GM19455 (cell line): ENCODE results near the gene GPC1.

Experiments used
- ATAC-seq: cut with Tn5 transposase; IDR thresholded peaks from one replicate; pipeline ENCODE4 v1.9.1; 2021; ENCODE audit not compliant: unreplicated experiment

GPC1 gene

DNA sequence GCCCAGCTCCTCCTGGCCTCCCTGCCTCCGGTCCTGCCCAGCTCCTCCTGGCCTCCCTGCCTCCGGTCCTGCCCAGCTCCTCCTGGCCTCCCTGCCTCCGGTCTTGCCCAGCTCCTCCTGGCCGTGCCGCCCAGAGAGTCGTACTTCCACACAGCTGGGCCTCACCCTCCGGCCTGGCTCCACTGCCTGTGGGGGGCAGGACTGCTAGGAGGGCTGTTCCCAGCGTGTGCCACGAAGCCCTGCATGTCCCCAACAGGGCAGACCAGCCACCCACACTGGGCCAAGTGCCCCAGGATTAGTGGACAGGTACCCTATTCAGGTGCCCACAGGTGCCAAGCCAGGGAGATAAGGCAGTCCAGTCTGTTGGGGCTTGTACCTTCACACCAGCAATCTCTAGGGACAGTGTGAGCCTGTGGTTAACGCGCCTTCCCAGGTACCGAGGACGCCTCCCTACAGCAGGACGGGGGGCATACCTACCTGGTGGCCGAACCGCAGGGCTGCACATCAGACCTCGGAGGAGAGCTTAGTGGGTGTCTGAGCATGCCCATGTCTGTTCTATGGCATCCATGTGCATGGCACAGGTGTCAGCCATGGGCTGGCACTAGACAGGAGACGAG is 5.3 kb downstream of the GPC1 start:
- ATAC-seq, result no peak

DNA sequence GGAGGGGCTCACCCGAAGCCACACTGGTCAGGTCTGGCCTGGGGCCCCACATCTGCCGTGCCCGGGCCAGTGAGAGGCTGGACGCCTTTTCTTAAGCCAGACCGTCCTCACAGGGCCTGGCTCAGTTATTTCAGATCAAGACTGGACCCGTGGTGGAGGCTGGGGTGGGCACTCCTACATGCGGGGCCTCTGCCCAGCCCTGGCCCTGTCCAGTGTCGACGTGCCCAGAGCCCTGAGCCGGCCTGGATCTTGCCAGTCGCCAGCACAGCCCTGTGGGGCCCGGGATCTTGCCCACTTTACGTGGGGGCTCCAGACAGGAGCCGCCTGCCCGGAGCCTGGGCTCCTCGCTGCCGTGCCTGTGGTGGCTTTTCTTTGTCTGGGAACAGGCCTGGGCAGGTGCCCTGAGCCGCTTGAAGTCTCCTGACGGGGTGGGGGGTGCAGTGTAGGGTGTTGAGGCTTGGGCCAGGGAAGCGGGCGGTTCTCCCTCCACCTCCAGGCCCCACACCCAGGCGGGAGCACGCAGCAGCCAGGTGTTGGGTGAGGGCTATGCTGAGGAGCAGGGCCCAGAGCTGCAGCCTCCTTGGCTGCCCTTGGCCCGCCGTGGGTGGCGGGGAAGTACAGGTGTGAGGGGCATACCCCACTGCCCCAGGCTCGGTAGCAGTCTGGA is 6.0 kb downstream of the GPC1 start:
- no peak for ATAC-seq

DNA sequence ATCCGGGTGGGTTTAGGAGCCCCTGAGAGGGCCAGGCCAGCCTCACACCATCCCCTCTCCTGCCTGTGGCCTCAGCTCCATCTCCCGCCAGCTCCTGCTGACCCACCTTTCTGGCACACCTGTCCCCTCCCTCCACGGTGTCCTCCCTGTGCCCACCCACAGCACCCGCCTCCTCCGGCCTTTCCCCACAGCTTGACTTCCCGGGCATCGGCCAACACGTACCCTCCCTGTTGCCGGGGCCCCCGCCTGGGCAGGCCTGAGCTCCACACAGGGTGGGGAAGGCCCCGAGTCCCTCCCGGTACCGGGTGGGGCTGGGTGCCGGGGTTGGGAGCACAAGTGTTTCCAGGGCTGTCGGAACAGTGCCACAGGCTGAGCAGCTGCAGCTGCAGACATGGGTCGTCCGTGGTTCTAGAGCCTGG is 6.5 kb downstream of the GPC1 start:
- no peak for ATAC-seq

DNA sequence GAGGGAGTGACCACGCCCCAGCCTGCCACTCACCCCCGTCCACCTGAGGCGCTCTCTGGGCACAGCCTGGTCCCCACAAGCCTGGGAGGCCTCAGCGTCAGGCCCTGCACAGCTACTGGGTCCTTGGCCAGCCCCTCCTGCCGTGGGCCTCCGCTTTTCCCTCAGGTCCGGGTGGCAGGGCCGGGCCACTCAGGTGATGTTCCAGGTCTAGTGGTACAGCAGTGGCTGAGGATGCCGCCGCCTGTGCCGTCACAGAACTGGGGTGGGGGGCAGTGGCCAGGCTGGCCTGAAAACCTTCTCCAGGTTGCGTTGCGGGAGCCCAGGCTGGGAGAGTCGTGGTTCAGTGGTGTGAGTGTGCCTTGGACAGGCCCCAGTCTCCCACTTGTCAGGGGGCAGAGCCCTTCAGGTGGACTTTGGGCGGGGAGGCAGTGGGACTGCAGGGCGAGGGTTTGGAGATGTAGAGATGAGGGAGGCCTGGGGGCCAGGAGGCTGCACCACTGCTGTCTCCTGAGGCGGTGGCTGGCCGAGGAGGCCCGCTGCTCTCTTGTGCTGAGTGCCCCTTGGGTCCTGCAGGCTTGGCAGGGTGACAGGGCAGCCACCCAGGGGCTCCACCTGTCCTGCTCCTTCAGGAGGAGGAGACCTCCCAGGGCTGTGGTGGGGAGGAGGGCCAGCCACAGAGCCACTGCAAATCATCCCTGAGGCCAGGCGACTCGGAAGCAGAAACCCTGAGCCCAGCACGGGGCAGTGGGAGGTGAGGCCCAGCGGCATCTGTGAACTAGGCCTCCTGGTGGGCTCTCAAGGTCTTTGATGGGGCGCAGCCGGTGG is 7.6 kb downstream of the GPC1 start:
- no peak for ATAC-seq

DNA sequence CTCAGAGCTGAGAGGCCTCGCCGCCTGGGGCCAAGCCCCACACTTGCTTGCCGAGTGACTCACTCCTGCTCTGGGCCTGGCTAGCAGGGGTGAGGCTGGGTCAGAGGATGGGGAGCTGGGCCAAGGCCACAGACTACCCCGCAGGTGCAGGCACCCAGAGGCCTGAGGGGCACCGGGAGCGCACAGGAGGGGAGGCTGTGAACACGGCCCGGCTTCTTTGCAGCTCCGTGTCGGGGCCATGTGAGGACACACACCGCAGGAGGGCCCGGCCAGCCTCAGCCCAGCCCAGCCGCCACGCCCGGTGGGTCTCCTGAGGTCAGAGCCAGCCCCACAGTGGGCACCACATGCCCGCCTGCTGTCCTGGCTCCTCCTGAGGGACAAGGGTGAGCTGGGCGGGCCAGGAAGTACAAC is 8.4 kb downstream of the GPC1 start:
- ATAC-seq, result no peak

DNA sequence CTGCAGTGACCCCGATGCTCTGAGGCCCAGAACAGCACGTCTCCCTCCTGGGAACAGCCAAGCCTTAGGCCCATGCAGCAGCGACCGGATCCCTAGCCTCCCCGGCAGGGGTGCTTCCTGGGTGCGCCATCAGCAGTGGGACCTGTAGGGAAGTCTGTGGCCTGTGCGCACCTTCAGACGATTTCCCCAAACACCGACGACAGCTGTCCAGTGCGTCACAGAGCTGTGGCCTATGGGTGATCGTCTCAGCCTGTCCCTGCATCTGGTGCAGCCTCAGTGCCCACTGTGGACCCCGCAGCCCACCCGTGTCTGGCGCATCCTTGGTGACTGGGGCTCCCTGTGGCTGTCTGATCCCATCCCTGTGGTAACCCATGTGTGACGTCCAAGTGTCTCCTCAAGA is 9.0 kb downstream of the GPC1 start:
- ATAC-seq, result no peak

DNA sequence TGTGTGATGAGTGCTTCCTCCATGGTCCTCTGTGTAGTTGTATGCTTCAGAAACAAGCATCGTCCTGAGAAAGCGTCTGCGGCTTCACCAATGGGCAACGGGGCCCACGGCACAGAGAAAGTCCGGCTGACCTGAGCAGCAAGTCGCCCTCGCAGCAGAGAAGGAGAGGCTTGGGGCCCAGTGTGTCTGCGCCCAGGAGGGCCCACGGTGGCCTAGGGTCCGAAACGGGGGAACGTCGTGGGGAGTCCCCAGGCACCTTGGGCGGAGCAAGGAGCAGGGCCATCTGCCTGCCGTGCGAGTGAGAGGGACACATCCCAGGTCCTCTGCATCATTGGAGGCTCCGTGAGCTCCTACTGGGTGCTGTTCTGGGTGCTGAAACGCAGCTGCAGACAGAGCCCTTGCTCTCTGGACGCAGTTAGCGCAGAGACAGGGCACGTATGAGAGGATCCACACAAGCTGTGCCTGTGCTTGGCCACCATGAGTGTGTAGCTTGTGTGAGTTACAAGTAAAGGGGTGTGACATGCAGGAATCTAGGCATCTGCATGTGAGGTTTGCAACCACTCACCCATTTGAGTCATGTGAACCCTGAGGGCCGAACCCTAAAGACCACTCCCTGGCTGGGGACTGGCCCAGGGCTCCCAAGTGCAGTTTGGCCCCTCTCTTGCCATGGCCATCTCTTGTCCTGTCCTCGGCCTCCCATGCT is 10.6 kb downstream of the GPC1 start:
- ATAC-seq, result no peak

DNA sequence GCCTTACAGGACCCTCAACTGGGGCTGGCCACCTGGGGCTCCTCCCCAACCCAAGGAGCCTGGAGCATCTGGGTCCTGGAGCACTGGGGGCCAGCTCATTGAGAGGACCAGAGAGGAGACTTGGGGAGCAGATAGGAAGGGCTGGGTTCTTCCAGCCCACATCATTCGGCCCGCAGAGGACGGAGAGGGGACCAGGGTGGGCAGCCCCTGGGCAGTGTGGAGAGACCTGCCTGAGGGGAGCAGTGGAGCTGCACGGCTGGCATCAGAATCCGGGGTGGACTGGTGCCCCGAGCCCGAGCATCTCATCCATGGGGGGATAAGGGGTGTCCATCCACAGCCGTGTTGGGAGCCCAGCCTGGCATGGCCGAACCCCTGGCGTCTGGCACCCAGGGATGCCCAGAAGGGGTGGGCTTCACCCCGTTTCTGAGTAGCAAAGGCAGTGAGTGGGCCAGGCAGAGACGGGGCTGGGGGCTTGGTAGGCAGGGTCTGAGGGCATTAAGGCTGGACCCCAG is 11.3 kb downstream of the GPC1 start:
- no peak for ATAC-seq

DNA sequence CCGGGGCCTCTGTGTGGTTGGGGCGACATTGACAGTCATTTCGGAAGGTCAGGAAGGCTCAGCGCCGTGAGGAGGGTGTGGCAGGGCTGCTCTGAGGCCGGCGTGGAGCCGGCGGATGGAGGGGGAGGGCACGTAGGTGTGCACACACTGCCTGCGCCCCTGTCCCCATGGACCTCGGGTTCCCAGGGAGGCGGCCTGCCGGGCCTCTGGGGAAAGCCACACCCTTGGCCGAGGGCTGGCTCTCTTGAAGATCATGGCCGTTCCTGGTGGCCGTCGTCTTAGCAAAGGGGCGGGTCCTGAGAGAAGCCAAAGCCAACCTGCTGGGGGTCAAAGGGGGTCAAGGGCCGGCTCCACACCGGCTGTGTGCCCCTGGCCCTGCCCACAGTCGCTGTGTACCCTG is 11.9 kb downstream of the GPC1 start:
- ATAC-seq, result no peak

DNA sequence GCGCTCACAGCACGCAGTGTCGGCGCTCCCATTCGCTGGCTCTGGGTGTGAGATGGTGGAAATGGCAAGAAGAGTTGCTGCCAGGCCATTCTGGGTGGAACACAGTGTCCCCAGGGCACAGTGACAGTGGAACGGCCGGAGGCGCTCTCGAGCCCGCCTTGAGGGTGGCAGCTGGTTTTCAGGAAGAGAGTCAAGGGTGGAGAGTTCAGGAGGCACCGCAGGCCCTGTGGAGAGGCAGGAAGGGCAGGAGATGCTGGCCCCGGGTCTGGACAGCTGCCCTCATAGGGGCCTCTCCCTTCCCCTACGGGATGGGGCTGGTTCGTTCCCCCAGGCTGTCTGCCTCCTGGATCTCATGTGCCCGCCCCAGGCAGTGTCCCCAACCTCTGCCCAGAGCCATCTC is 12.5 kb downstream of the GPC1 start:
- no peak for ATAC-seq

DNA sequence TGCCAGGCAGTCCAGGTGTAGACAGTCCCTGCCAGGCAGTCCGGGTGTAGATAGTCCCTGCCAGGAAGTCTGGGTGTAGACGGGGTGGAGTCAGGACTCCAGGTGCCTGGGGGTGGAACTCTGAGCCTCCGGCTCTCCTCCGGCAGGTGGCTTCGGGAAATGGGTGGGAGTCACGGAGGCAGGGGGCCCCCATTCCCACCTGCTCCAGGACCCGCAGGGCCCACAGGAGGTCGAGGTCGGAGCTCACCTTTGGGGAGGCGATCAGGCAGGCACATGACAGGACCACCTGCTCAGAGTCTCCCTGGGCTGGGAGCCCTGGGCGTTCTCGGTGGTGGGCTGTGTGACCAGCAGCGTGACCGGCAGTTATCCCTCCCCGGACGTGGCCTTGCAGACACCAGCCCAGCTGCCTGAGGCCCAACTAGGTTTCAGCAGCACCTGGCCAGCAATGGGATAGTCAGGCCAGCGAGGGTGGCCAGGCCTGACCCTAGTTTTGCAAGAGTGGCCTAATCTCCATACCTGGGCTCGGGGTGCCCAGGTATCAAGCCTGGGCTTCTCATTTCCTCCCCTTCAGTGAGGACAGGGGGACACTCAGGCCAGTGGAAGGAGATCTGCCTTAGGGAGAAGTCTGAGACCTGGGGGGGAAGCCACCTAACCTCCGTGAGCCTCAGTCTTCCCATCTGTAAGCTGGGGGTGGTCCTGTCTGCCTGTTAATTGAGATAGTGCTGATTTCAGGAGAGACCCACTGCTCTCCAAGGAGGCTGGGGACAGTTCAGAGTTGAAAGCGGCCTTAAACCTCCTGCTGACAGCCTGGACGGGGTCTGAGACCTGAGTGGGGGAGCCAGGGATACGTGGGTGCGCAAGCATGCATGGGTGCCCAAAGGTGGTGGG is 13.2 kb downstream of the GPC1 start:
- ATAC-seq, result no peak

DNA sequence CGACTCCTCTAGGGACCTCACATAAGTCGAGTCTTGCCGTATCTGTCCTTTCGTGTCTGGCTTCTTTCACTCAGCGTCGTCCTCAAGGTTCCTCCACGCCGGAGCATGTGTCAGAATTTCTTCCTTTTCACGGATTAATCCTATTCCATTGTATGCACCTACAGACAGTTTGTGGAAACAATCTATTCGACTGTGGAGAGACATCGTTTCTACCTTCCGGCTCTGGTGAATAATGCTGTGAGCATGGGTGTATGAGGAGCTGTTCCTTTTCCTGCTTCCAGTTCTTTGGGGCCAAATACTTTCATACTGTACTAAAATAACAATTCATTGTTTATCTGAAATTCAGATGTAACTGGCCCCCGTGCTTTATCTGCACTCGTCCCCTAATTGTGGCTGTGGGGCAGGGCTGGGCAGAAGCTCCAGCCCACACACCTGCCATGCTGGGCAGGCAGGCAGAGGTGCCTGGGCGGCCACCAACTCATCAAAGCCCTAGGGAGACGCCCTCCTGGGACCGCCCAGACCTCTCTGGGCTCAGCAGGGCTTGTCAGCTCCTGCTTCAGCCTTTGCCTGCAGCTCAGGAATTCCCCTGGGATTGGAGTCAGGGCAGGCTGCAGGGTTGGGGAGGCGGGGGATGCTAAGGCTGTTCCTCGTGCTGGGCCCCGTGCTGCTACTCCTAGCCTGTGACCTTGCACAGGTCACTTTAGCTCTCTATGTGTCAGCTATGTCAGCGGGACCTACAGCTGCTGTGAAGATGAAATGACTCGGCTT is 14.5 kb downstream of the GPC1 start:
- ATAC-seq, result no peak

DNA sequence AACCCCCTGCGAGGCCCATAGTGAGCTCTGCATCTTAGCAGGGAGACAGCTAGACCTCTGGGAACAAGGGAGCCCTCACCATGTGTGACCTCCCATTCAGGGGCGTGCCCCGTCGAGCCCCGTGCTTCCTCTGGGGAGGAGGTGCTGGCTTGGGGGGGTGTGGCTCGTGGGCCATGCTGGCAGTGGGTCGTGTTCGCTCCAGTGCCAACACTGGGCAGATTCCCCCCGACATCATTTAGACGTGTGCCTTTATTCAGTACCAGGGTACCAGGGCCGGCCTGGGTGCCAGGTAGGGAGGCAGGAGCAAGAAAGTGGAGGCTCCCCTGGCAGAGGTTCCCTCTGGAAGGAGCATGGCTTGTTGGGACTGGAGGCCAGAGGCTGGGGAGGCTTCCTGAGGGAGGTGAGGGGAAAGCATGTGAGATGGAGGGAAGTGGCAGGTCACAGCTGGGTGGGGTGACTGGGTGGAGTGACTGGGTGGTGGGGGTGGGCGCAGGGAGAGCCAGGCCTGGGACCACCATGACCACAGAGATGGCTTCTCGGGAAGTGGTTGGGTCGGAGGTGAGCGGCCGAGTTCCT is 15.2 kb downstream of the GPC1 start:
- no peak for ATAC-seq

DNA sequence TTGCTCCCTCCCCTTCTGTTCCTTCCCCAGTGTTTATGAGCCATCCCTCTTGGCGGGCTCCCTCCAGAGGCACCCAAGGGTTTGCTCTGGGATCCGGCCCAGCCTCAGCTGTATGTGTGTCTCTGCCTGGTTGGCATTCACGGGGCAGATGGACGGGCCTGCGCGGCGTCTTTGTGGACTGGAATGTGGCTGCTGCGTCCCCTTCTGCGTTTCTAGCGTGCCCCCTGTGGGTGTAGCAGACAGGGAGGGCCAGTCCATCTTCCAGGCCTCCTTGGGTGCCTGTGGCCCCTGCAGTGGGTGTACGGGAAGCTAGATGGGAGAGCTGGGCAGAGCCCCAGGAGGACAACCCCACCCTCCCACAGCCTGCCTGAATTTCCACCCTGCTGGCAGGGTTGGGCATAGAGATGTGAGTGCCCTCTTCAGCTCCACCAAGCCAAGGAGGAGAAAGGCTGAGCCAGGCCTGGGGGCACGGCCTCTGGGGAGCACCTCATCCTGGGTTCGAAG is 15.7 kb downstream of the GPC1 start:
- no peak for ATAC-seq

DNA sequence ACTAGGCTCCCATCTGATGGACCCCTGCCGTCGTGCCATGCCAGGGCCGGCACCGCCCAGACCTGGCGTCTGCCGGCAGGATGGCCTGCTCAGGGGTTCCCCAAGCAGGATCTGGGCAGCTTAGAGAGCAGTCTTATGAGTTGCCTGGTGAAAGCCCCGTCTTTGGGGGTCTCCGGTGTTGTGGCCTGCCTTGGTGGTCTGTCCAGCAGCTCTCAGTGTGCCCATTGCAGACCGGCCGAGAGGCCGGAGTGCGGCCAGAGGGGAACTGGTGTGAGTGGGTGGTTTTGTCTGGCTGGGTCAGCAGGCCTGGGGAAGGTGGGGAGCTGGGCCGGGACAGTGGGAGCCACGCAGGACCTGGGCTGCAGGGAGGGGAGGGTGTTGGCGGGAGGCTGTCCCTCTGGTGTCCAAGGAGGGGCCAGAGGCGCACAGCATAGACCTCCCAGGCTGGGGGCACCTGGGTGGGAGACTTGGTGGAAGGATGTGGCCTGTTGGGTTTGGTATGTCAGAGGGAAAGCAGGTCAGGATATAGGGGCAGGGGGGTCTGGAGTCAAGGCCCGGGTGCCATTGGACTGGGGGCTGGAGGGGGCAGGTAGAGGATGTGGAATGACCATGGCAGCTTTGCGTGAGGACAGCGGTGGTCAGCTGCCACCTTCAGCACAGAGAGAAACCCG is 16.5 kb downstream of the GPC1 start:
- no peak for ATAC-seq

DNA sequence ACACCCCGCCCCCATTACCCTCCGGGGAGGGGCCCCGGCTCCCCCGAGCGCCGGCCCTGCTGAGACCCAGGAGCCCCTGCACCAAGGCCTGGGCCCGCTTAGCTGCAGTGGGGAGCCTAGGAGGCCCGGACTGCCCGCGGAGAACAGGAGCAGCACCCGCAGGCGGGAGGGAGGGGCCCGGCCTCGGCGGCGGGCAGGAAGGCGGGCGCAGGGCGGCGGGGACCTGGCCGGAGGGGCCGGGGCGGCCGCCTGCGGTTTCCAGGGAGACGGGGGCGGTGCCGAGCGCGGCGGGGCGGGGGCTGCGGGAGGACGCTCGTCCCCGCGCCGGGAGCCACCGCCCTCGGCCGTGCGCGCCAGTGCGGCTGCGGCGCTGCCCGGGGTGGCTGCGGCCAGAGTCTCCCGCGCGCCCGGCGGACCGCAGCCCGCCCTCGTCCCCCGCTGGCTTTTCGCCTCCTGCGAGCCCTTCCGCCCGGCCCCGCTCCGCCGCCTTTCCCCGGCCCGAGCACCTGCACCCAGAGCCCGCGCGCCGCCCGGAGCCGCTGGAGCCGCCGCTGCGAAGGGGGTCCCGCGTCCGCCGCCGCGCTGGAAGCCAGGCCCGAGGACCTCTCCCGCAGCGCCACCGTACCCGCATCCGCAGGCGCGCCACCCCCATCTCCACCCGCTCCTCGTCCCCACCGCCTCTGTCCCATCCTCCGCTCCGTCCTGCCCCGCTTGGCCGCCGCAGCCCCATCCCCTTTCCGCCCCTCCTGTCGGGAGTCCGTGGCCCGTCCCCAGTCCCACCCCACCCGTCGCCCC is 17.2 kb downstream of the GPC1 start:
- ATAC-seq, result no peak

DNA sequence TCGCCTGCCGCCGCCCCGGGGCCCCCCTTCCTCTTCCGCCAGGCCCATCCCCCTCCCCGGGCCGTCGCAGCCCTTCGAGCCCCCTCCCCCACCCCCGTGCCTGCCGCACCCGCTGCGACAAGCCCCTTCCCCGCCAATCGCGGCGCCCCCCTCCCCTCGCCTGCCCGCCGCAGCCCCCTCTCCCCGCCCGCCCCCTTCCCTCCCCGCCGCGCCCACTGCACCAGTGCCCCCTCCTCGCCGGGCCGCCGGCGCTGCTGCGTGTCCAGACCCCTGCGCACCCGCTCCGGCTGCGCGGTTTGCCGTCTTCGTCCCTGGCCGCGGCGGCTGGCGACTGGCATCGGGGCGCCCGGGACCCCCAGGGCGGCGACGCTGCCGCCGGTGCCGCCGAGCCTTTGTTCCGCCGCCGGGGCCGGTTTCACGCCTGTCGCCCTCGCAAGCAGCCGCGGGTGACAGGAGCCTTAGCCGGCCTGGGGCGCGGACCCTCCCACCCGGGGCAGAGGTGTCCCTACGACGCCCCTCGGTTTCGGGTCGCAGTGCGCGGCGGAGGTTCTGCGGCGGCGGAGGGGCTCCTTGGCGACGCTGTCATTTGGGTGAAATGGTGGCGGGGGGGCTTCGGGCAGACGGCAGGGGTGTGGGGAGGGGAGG is 18.1 kb downstream of the GPC1 start:
- ATAC-seq, result no peak
